OCI-LY7 (cell line): Measurements from ENCODE around the gene AUTS2.

Source experiments
- CTCF ChIP-seq: fragments of 200-600 bp; sonication (generic); conservative IDR thresholded peaks from 2 replicates; pipeline ENCODE4 v1.5.1; 2014; ENCODE audit warnings: mild to moderate bottlenecking, antibody characterized with exemption, low read length, moderate library complexity, mixed read lengths
- EZH2phosphoT487 ChIP-seq: fragments of 200-600 bp; sonication (generic); IDR thresholded peaks from 2 replicates; pipeline ENCODE4 v1.6.1; 2018; ENCODE audit warnings: low read depth, borderline replicate concordance, mild to moderate bottlenecking, mixed run types, antibody characterized with exemption, low read length, moderate library complexity, mixed read lengths

- no peak for TF ChIP-seq CTCF
- no peak for TF ChIP-seq EZH2phosphoT487
Measured at GRCh38 chr7:70712942-70713341, 1114.7 kb downstream of the AUTS2 start.
